ENCODE results near the gene NKAIN2.

DNA sequence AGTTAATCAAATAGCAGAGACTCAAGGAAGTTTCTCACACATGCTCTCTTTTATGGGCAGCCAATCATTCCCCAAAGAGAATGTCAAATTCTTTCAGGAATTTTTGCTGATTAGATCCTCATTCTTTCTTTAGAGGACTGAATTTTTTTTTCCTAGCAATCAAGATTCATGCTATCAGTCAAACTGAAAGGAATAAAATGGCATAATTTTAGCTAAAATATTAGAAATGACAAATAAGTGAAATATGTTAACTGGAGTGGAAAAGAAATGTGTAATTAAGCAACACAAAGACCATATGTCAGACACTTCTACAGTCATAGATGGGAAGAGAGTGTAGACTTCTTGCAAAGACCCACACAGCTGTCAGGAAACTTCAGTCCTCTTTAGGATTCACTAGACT, 916.2 kb downstream of the NKAIN2 start:
- TF ChIP-seq, protein P1, sequence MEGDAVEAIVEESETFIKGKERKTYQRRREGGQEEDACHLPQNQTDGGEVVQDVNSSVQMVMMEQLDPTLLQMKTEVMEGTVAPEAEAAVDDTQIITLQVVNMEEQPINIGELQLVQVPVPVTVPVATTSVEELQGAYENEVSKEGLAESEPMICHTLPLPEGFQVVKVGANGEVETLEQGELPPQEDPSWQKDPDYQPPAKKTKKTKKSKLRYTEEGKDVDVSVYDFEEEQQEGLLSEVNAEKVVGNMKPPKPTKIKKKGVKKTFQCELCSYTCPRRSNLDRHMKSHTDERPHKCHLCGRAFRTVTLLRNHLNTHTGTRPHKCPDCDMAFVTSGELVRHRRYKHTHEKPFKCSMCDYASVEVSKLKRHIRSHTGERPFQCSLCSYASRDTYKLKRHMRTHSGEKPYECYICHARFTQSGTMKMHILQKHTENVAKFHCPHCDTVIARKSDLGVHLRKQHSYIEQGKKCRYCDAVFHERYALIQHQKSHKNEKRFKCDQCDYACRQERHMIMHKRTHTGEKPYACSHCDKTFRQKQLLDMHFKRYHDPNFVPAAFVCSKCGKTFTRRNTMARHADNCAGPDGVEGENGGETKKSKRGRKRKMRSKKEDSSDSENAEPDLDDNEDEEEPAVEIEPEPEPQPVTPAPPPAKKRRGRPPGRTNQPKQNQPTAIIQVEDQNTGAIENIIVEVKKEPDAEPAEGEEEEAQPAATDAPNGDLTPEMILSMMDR (IDR thresholded peaks at IDR 0.05), result no peak
- no peak for TF ChIP-seq POLR2AphosphoS5 (IDR thresholded peaks at IDR 0.05)
